ENCODE measurements around the gene DCAF12.

DNA sequence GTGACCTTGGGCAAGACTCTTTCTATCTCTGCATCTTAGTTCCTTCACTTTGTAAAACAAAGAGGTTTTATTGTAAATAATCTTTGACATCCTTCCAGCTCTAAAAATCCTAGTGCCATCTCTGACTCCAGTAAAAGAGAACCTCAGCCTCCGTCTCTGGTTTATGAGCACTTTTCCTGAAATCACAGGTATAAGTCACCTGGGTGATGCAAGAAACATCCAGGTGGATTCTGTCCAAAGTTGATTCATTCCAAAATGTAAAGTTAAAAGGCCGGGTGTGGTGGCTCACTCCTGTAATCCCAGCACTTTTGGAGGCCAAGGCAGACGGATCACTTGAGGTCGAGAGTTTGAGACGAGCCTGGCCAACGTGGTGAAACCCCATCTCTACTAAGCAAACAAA lies 56.7 kb downstream of the DCAF12 start:
- no peak for TF ChIP-seq ZNF138 (CRISPR knock-in tag; conservative IDR thresholded peaks at IDR 0.05)
- no peak for TF ChIP-seq SMAD3 (CRISPR knock-in tag; IDR thresholded peaks at IDR 0.05; ENCODE audit: borderline replicate concordance)
- TF ChIP-seq CREM (CRISPR knock-in tag; IDR thresholded peaks at IDR 0.05), result no peak
- no peak for TF ChIP-seq MAX (CRISPR knock-in tag; IDR thresholded peaks at IDR 0.05)
- no peak for TF ChIP-seq CTCF (IDR thresholded peaks at IDR 0.05)
- no peak for TF ChIP-seq FOXP4 (CRISPR knock-in tag; IDR thresholded peaks at IDR 0.05)
- no peak for TF ChIP-seq NR2C2 (CRISPR knock-in tag; IDR thresholded peaks at IDR 0.05)
- TF ChIP-seq HMGXB4 (CRISPR knock-in tag; IDR thresholded peaks at IDR 0.05), result no peak
- TF ChIP-seq ZSCAN18 (CRISPR knock-in tag; IDR thresholded peaks at IDR 0.05), result no peak
- TF ChIP-seq CREB1 (CRISPR knock-in tag; IDR thresholded peaks at IDR 0.05), result no peak
- TF ChIP-seq ZBTB21 (CRISPR knock-in tag; IDR thresholded peaks at IDR 0.05; ENCODE audit: borderline replicate concordance), result no peak
- TF ChIP-seq NFATC4 (CRISPR knock-in tag; IDR thresholded peaks at IDR 0.05), result no peak
- no peak for TF ChIP-seq ZNF396 (CRISPR knock-in tag; IDR thresholded peaks at IDR 0.05; ENCODE audit: borderline replicate concordance)
- TF ChIP-seq, protein P1, sequence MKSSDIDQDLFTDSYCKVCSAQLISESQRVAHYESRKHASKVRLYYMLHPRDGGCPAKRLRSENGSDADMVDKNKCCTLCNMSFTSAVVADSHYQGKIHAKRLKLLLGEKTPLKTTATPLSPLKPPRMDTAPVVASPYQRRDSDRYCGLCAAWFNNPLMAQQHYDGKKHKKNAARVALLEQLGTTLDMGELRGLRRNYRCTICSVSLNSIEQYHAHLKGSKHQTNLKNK (CRISPR knock-in tag; IDR thresholded peaks at IDR 0.05), result no peak

Data from WTC11 (cell line).